Activated CD8-positive, alpha-beta memory T cell treated with anti-CD3 and anti-CD28 coated beads, Interleukin-2, amount 50 U/mL, for 4 hours (primary cell): ENCODE measurements around the gene SIRPB2.
"Not testable (repeated sequence)": the region's sequence is repeated elsewhere in the genome, so short reads cannot be mapped to it uniquely, and the experiment has no call there.

Source experiments
- DNase-seq: peaks from one replicate; pipeline ENCODE4 v3.0.0-alpha.2; 2020

The SIRPB2 gene

GRCh38 chr20:1499528-1500420, 8.6 kb upstream of the SIRPB2 start:
- no peak for DNase-seq

DNA sequence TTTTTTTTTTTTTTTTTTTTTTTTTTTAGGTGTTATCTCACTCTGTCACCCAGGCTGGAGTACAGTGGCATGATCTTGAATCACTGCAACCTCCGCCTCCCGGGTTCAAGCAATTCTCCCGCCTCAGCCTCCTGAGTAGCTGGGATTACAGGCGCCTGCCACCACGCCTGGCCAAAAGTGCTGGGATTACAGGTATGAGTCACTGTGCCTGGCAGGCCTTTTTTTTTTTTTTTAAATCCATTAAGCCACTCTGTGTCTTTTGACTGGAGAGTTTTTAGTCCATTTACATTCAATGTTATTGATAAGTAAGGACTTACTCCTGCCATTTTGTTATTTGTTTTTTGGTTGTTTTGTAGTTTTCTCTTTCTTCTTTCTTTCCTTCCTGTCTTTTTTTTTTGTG, 6.2 kb upstream of the SIRPB2 start:
- not testable (repeated sequence) for DNase-seq

DNA sequence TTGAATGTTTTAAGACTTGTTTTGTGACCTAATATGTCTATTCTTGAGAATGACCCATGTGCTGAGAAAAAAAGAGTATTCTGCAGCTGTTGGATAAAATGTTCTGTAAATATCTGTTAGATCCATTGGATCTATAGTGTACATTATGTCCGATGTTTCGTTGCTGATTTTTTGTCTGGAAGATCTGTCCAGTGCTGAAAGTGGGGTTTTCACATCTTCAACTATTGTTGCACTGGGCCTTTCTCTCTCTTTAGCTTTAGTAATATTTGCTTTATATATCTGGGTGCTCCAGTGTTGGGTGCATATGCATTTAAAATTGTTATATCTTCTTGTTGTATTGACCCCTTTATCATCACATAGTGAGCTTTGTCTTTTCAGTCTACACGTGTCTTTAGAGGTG, 5.7 kb upstream of the SIRPB2 start:
- DNase-seq, result no peak

DNA sequence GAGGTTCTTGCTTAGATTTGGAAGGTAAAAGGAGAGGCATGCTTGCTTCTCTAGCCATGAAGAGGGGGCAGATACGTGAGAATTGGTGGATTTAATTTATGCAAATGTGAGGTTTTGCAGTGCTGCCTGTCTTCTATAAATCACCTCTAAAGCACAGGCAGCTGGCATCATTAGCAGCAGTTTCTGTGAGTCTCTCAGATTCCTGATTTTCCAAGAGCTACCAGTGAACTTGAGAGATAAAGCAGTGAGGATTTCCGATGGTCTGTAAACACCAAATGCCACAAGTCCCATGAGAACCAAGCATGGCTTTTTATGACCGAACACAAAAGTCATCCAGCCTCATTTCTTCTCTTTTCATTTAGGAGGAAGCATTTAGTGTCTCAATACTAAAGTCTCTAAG, 3.2 kb upstream of the SIRPB2 start:
- DNase-seq, result no peak

- DNase-seq, result no peak
These were observed 2.3 kb upstream of the SIRPB2 start for GRCh38 chr20:1493536-1493935.

DNA sequence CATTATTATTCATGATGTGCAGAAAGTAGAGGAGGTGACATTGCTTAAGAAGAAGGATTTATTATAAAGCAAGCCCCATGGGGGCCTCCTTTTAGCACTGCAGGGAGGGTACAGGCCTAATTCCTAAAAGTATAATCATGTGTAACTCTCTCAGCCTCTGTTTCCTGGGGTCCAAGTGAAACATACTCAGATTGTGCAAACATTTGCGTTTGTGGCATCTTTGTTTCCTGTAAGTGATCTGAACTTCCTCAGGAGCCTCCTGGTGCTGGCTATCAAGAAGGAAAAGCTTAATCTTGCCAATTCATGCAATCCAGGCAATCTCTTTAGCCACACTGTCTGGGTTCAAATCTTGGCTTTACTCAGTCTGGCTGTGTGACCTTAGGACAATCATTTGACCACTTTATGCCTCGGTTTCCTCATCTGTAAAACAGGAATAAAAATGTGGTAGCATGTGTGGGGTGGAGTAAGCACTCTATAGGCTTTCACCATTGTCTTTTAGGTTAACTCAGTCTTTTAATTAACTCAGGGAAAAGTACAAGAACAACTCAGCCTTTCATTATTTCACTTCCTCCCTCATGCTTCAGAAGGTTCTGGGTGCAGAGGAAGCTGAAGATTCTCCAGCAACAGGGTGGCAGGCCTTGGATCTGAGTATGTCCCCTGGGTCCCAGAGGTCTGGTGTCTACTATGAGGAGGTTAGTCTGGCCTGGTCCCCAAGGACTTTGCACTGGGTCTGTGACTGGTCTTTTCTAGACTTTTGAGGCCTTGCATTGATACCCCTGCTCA, 831 bp upstream of the SIRPB2 start:
- no peak for DNase-seq

DNA sequence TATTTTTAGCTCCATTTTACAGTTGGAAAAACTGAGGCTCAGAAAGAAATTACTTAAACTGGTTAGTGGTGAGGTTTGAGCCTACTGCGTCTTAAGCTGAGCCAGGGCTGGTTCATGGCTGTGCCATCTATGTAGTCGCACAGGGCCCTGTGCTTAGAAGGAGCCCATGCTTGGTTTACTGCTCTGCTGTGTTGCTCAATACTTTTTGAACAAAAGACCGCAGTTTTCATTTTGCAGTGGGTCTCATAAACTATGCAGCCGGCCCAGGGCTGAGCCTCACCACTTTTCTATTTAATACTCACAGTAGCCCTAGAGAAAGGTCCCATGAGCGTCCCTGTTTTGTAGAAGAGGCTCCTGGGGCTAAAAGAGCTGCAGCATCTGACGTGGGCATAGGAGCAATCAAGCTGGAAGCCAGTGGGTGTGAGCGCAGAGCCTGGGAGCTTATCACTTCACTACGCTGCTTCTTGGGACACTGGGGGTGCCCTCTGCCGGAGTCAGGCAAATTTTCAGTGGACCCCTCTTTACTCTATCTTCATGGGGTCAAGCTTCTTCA, 501 bp downstream of the SIRPB2 start:
- DNase-seq, result no peak

GRCh38 chr20:1489764-1490436, 1.3 kb downstream of the SIRPB2 start:
- no peak for DNase-seq

GRCh38 chr20:1489325-1489724, 1.9 kb downstream of the SIRPB2 start:
- no peak for DNase-seq

- no peak for DNase-seq
These were observed 4.7 kb downstream of the SIRPB2 start for GRCh38 chr20:1486566-1486965.

GRCh38 chr20:1484438-1485116, 6.6 kb downstream of the SIRPB2 start:
- DNase-seq, result no peak

- DNase-seq, result no peak
These were observed 11.2 kb downstream of the SIRPB2 start for GRCh38 chr20:1479831-1480595.

DNA sequence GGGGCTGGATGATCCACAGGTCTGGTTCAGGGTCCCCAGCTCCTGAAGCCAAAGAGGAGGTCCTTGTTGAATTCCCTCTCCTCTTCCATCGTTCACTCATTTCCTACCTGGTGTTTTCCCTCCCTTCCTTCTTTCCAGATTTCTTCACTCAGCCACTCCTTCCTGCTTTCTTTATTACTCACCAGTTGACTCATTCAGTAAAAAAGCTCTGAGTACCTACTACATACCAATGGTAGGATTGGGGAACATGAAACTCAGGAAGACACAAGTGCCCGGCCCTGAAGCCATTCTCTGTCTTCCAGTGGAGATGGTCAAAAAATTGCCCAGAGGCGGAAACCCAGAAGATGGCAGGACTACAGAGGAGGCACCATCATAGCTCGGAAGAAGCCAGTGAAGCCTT, 12.7 kb downstream of the SIRPB2 start:
- DNase-seq, result no peak

GRCh38 chr20:1477896-1478490, 13.2 kb downstream of the SIRPB2 start:
- DNase-seq, result no peak

- DNase-seq, result no peak
These were observed 16.2 kb downstream of the SIRPB2 start for GRCh38 chr20:1474817-1475603.

- DNase-seq, result no peak
These were observed 16.9 kb downstream of the SIRPB2 start for GRCh38 chr20:1474325-1474724.

DNA sequence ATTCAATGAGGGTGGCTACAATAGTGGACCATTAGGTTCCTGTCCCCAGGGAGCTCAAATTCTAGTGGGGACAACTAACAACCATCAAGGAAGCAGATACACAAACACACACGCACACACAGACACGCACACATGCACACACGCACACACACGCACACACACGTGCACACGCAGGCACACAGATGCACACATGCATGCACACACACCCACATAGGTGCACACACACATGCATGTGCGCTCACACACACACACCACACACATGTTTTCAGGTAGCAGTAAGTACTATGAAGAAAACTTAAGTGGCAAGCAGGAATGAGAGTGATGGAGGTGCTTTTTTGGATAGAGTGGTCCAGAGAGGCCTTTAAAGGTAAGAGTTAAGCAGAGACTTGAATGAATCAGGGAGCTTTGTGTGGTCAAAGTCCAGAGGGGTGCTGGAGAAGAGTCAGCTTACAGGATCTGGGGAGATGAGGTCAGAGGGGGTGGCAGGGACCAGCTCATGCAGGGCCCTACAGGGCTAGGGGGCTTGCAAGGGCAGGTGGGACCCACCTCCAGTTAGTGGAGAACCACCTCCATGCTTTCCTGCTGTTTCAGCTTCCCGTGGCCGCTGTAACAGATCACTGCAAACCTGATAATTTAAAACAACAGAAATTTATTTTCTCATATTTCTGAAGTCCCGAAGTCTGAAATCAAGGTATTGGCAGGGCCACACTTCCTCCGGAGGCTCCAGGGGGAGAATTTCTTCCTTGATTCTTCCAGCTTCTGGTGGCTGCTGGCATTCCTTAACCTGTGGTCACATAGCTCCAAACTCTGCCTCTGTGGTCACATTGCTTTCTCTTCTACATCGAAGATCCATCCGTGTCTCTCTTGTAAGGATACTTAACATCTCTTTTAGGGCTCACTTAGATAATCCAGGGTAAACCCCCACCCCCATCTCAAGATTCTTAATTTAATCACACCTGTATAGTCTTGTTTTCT, 17.7 kb downstream of the SIRPB2 start:
- no peak for DNase-seq

GRCh38 chr20:1472556-1473245, 18.5 kb downstream of the SIRPB2 start:
- no peak for DNase-seq

DNA sequence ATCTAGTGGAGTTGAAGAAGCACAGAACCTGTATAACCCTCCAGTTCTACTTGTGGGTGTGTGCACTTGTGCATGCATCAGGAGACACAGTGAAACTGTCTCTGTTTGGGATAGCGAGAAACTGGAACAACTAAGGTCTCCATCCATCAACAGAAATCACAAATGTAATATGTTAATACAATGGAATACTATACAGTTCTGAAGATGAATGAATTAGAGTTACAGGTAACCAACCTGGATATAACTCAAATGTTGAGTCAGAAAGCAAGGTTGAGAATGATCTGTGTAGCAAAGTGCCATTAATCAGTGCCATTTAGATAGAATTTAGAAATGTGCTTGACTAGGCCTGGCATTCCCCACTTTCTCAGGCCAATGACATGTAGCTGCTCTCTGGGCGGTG, 20.0 kb downstream of the SIRPB2 start:
- no peak for DNase-seq
